ENCODE results near the gene FYN.
"Not testable (repeated sequence)": the region's sequence is repeated elsewhere in the genome, so short reads cannot be mapped to it uniquely, and the experiment has no call there.

Gene FYN

DNA sequence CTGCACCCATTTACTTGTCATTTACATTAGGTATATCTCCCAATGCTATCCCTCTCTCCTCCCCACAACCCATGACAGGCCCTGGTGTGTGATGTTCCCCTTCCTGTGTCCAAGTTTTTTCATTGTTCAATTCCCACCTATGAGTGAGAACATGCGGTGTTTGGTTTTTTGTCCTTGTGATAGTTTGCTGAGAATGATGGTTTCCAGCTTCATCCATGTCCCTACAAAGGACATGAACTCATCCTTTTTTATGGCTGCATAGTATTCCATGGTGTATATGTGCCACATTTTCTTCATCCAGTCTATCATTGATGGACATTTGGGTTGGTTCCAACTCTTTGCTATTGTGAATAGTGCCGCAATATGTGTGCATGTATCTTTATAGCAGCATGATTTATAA, 87.1 kb downstream of the FYN start:
- FAIRE-seq = not testable (repeated sequence)

DNA sequence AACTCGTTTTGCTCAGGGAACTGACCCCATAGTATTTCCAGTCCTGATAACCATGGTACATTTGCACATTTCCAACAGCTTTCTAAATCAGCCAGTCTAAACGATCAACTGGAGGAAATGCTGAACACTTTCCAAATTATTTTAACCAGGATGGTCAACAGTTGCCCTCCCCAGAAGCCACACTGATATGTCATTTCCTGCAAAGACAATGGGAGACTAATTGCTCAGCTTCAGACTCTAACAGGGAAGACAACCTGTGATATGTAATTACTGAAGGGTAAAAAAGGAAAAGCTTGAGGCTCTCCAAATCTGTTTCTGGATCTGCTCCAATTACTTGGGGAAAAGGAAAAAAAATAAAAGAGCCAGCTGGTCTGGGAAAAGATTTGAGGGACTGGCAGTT, 88.8 kb downstream of the FYN start:
- no peak for FAIRE-seq

DNA sequence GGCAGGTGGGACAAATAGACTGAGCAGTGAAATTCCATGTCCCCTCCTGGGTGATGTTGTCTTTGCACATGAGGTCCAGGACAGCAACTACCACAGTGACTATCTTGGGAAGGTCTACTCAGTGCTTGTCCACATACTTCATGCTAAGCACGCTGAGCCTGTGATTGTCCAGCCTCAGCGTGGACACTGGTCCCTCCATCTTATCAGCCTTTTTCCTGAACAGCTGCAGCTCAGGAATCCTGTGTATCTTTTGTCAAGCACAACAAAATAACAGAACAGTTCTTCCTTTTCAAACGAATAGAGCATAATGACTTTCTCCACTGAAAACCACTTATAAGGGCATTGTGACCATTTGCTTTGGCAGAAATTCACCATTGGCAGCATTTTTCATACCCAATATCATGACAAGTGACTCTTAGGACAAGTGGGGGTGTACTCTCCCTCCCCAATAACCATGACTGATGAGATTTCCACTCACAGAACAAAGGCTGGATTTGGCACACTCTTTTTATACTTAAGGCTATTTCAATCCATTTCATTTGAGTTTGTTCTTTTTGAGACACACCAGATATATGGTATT, 90.3 kb downstream of the FYN start:
- FAIRE-seq = no peak

DNA sequence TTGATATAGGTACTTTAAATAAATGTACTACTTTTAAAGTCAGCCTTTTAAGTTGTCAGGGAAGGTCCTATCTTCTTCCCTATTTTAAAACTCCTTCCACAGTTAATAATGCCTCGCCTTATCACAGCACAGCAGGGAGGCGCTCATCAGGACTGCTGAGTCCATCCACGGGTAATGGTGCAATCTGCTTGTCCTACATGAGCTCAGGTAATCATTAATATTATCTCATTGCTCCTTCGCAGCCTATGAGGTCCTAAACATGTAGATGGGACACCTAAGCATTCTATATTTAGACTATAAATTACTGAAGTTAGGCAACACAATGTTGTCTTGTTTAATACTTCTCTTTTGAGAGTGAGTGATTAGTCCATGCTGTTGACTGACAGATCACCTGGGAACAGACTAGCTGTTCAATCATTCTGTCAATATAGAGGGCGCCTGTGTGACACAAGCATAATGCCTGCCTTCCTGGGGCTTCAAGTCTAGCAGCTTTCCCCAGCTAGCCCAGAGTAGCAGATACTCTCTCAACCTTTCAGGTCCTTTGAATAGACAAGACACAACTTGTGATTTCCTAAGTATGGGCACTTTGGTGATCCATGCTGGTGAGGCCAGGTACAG, 91.0 kb downstream of the FYN start:
- no peak for FAIRE-seq

DNA sequence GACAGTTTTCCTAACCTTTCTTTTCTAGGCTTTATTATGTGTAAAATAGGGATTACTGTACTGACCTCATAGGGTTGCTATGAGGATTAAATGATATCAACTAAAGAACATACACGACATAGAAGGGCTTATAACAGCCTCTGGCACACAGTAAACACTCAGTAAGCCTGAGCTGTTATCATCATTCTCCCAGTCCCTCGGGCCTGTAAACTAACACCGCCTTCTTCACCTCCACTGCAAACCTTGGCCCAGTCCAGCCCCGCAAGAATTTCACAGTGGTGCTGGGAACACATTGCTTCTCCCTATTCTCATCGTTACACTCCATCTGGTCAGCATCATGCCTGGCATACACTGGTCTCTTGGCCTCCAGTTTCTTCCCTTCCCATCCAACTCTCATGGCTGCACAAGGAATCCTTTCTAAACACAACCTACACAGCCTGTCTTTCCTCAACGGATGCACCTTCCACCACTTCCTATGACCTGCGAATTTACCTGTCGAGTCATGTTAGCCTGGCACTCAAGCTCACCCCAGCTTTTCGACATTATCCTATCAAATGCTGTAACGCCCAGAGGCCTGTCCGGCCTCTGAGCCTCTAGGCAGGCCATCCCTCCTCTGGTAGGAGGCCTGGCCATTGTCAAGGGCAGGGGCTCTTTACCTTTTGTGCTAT, 92.1 kb downstream of the FYN start:
- no peak for FAIRE-seq

DNA sequence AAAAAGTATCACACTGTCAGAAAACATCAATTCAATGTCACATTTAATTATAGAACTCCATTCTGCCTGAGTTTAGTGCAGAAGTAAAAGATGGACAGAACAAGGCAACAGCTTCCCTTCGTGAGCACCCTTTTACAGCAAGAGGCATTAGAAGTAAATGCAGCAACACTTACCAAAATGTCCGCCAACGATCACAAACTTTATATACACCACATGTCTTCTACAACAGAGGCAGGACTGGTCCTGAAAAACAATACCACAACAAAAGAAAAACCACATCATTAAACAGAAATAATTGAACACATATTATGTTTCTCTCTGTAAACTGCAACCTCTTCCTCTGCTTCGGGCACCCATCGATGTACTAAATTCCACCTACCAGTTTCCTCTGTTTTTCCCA, 92.9 kb downstream of the FYN start:
- FAIRE-seq = no peak

DNA sequence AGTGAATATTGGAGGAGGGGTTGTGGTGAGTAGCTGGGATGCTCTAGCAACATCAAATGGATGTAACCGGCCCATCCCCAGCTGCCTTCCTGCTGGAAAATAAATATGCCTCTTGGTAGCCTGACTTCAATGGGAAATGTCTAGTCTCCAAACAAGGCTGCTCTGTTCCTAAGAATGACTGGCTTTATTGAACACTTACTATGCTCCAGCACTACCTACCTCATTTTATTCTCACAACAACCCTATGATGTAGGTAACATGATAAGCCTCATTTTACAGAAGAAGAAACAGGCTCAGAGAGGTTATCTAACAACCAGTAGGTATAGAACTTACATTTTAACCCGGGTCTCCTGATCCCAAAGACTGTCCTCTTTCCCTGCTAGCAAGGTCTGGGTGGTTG, 93.6 kb downstream of the FYN start:
- no peak for FAIRE-seq

DNA sequence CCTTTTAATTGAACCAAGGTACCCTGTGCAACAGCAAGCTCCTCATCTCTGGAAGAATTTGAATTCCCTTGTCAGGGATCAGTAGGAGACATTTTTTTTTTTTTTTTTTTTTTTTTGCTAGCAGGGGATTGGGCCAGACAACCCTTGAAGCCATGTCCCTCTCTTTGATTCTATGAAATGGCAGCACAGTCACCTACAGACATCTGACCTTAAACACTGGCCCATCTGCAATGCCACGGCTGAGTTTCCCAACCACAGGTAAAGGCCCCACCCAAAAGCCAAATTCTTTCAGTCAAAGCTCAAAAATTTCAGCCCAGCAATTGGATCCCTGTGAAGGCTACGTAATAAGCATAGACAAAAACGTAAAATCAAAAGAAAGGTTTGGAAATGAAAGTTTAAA, 94.2 kb downstream of the FYN start:
- FAIRE-seq = no peak

DNA sequence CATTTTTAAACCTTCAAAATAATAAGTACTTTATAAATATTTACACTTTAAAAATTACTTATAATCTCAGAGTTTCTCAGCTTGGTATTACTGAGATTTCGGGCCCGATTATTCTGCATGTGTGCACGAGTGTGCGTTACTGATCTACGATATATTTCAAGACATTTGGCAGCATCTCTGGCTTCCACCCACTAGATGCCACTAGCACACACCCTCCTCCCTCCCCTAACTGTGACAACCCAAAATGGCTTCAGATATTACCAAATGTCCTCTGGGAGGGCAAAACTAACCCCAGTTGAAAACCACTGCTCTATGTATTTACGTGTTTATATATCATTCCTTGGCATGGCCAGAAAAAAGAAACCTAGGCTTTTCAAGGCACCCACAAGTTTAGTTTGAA, 95.9 kb downstream of the FYN start:
- FAIRE-seq = no peak

DNA sequence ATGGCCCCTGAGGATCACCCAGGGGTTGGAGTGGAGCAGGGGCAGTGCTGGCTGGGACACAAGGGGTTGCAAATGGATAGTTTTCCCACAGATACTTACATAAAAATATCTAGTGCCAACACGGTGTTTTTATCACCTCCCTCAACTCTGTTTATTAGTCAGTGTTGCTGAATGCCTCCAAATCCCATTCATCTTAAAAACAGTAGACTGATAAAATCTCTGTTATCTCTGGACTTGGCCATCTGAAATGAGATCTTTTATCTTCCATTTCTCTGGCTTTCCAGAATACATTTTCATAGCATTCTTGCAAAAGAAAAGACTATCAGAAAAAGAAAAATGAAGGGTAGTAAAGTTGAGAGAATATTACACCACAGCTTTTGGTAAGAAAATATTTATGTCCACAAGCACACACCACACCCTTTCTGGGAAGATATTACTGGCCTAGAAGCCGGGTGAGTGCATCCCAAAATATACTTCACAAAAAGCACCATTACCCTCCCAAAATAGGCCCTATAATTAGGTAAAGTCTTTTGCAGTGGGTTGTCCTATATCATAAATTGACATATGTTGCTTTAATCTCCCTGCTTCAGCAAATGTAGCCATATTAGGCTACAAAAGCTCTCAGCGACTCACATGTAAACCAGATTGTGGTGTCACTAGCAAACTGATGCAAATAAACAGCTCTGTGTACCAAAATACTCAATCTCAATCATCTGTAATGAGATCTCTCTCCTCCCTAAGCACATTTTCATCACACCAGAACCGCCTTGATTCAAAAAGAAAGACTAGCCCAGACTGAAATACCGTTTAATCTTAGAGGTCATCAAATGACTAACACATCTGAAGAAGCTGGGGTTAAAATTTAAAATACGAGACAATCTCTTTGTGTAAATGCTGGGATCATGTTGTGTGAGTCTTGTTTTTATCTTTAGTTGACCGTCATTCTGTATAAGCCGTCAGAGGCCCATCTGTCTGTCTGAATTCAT, 96.7 kb downstream of the FYN start:
- no peak for FAIRE-seq

DNA sequence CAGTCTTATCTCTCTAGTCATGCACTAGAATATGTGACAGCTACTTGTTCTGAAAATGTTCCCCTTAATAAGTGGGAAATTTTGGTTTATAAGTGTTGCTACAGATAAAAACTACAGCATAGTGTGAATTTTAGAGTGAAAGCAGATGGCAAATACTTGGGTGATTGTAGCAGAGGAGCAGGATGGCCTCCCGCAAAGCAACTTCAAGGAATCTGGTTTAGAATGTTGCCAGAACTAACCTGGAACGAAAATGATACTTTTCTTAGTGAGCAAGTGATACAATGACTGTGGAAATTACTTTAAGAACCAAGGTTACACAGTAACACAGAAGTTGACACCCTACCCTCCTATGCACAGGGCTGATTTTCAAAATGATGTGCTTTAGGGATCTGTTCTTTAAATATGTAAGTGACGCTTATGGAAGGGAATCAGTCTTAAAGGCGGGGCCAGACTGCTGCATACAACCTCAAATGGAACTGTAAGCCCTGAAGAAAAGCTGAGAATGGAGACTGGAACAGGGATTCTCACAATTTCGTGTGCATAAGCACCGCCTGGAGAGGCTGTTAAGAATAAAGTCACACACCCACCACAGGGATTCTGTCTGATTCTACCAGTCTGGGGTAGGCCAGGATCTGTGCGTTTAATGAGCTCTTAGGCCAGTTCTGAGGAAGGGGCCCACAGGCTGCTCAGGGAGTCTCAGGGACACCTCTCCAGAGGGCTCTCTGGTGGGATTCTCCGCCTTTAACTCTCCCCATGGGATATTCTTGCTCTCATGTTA, 97.9 kb downstream of the FYN start:
- FAIRE-seq = no peak

DNA sequence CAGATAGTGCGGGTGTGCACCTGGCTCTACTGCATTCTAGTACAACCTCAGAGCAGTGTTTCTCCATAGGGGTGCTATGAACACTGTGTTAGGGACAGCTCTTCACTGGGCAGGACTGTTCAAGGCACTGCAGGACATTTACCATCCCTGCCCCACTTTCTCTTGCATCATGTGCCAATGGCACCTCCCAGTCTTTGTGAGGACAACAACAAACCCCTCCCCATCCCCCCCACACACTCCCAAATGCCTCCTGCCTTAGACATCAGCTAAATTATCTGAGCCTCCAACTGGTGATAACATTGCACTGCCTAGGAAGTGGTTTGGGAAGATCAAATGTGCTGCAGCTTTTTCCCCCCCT, 98.9 kb downstream of the FYN start:
- FAIRE-seq = no peak

DNA sequence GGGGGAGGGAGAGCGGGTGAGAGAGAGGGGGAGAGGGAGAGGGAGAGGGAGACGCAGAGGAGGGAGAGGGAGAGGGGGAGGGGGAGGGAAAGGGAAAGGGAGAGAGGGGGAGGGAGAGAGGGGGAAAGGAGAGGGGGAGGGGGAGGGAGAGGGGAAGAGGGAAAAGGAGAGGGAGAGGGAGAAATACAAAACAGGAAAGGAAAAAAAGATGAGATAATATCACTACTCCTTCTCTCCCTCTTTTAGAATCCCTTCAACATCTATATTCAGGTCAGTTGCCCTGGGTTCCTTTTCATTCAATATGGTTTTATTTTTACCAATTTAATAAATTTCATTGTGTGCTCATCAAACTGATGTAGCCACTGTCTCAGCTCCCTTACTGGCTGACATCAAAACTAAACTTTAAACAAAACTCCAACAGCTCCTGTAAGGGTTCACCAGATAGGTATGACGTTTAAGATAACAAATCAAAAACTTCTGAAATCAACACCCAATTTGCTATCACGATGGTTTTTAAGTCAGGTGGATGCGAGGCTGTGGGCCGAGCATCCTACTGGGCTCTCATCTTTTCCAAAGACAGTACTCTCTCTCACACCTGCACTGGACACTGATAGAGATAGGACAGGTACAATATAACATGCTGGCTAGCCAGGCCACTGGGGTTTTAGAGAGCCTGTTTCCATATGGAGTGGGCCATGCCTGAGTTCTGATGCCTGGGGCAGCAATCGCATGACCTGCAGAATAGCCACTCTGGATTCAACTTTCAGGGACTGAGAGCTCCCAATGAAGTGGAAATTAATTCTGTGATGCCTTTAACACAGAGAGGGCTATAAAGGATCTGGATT, 99.5 kb downstream of the FYN start:
- no peak for FAIRE-seq

DNA sequence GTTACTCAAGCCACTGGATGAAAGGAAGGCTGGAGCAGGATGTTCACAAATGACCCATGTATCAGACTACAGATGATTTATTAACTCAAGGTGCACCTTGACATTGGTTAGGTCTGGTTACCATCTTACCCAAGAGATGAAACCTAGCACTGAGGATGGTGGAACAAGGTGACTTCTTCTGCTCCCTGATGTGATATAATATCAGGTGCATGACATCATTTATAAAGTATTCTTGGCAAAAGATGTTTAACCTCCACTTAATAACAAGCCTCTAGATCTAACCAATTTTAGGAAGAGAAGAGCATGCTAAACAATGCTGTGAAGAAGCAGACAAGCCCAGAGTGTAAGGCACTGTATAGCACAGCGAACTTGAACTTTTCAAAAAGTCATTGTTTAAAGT, 100.9 kb downstream of the FYN start:
- no peak for FAIRE-seq

DNA sequence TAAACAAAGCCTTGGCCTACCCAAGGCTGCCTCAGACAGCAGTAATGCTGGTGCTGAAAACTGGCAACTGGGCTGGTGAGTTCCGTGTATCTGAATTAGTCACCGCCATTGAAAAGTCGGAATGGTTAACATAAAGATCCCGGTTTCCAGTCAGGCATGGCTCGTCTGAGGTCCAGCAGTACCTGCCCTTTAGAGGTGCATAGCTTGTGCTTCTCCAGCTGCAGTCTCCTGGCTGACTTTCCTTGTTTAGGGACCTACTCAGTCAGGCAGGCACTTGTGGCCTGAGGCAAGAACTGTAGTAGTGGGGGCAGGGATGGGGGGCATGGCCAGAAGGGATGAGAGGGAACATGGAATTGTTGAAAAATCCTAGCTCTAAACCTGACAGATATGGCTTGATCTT, 101.6 kb downstream of the FYN start:
- no peak for FAIRE-seq

DNA sequence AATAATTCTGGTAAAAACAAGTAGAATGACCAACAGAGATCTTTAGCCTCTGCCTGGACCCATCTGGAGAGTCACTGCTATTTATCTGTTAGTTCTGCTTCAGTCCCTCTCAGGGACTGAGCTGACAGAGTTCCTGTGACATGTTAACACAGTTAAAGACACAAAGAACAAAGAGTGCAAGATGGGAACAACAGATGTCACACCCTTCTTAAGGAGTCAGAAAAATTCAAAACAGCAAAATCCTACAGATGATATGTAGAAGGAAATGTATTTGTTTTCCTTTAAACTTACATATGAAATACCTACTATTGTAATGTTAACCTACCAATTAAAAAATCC, 102.2 kb downstream of the FYN start:
- FAIRE-seq = no peak

DNA sequence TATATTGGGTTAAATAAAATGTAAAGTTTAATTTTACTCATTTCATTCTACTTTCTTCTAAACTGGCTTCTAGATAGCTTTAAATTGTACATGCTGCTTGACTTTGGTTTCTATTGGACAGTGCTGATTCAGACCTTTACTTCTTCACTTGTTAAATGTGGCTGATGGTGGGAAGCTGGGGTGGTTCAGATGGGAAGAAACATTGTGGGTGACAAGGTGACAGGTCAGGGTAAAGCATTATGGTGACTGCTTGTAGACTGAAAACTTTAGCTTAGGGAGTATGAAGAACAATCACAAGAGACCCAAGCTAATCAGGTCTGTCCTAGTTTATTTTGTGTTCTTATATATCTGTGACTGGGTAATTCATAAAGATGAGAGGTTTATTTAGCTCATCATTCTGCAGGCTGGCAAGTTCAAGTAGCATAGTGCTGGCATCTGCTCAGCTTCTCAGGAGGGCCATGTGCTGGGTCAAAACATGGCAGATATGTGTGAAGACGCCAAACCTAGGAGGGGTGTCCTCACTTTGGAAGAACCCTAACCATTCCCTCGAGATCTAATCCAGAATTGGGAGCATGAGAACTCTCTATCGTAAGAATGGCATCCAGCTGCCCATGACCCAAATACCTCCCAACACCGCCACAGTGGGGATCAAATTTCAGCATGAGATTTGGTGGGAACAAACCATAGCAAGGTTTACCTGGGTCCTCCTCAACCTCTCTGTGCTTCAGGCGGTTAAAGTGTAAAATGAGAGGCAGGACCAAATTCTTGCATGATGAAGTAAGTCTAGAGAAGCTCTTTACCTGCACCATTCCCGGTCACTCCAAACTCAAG, 102.8 kb downstream of the FYN start:
- FAIRE-seq = no peak

DNA sequence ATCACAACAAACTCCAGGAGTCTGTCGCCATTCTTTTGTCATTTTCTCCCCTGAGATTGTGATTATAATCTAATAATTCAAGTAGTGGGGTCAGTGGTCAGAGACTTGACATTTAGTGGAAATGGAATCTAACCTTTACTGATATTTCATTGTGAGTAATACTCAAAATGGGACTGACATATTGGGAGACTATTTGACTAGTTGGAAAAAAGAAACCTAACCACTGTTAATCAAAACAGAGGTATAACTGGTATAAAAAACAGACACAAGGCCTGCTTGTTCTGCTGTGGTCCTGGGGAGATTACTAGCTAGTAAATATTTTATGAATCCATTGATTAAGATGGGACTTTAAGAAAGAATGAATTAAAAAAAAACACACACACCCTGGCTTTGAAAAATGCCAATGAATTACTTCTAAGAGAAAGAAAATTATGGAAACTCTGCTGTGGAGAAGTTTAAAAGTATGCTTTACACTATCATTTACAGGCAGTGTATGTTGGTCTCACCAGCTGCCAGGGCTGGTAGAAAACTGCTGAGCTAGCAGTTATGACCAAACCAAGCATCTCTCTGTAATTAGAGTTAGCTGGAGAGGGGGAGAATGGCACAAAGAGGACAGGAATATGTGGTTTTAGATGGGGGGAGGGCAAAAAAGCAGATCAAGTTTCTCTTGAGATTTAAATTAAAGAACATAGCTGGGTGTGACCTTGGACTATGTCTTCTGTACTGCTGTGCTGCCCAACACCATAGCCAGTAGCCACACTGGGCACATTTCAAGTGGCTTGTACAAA, 103.7 kb downstream of the FYN start:
- no peak for FAIRE-seq

DNA sequence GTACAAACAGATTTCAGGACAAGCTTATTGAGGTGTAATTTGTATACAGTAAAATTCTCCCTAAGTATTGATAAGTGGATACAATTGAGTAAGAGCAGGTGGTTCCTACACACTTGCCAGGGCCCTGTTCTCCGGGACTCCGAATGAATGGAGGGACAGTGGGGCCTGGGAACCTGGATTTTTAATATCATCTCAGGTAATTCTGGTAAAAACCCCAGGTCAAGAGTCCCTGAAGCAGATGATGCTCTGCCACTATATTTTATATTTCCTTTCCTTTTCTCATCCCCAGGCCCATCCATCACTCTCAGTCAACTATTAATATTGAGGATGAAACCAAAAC, 104.9 kb downstream of the FYN start:
- no peak for FAIRE-seq

DNA sequence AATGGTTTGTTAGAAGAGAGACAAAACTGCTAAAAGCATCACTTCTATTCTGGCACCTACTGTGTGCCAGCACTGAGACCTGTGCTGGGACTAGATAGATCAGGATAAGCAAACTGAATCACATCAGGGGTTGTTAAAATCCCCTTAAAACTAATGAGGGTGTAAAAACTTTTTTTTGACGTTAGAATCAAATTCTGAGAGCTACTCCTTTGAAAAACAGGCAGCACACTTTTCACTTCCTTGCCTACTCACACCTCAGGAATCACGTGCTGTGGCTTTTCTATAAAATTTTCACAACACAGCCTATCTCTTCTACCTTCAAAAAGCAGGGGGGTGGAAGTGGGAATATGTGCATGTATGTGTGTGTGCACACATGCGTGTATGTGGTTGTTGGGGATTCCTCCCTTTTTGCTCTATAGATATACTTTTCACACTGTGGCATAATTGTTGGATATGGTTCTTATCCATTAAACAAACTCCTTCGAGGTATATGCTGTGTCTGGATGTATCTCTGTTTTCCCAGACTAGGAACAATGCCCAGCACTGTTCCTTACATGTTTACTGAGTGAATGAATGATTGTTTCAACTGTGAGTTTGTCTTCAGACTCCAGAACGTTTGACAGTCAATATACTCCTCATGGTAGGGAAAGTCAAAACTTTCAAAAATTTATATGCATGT, 105.4 kb downstream of the FYN start:
- no peak for FAIRE-seq

Data from TTC549 (cell line).